ENCODE results near the gene TMEM86A. TPM values are rescaled to one million over a fixed set of nuclear protein-coding genes. Genes with fewer than 3 reads are reported as not detected.

The TMEM86A gene
- total and polyA plus RNA-seq, 2 donors (not counting 3 experiments of a cell fraction or from before 2014, with no cell fraction given): 2.1 to 2.6 TPM

DNA sequence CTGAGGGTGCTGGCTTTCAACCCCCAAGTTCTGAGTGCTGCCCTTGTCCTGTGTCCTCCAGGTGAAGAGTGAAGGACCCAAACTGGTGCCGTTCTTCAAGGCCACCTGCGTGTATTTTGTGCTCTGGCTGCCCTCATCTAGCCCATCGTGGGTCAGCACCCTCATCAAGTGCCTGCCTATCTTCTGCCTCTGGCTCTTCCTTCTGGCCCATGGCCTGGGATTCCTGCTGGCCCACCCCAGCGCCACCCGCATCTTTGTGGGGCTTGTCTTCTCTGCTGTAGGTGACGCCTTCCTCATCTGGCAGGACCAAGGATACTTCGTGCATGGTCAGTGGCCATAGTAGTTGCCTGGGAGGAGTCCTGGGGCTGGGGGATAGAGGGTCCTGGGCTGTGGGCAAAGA lies 2.3 kb downstream of the TMEM86A start:
- ChIA-PET POLR2A (no interaction called here), CTCF (no interaction called here)
- peaks cover 5 to 10% of the 10 kb centered on the region in 2 experiments for H3K27me3 ChIP-seq (ENCODE audit: control insufficient read depth in 2 of 2, insufficient read depth in 2 of 2, low read length in 2 of 2)
- no peak overlapping the region for H3K27ac ChIP-seq (ENCODE audit: insufficient read depth, low read depth, low read length)
- H4K20me1 ChIP-seq (replicated peaks; ENCODE audit: control insufficient read depth, extremely low read depth, insufficient read depth, low read length): no peaks in the 10 kb centered on the region
- dilution Hi-C loops (cut with MboI; ENCODE audit: extremely low pct_ligation_motif_present, low sequenced_read_pairs) (no loop called here), intact Hi-C loops (cut with micrococcal nuclease) (no loop called here)
- H3K9me3 ChIP-seq (replicated peaks; ENCODE audit: control insufficient read depth, insufficient read depth, low read length): no peaks in the 10 kb centered on the region
- FAIRE-seq (no peak), DNase-seq (ENCODE audit: low read depth, low spot score) (no peak)
- BruUV-seq (replicated peaks): no TSS peak
- no peak overlapping the region for H3K4me2 ChIP-seq (ENCODE audit: insufficient read depth, low read length)
- peaks cover 15% of the 10 kb centered on the region for H3K4me1 ChIP-seq (ENCODE audit: control insufficient read depth, extremely low read depth, insufficient read depth, low read length)
- no peaks in the 10 kb centered on the region for H3K79me2 ChIP-seq (ENCODE audit: control insufficient read depth, insufficient read depth, low read length)
- H3K36me3 ChIP-seq (ENCODE audit: control insufficient read depth in 2 of 2, extremely low read depth in 1 of 2, insufficient read depth in 2 of 2, low read length in 2 of 2): peaks cover 0 to 2% of the 10 kb centered on the region in 2 experiments
- H3K9me1 ChIP-seq (replicated peaks; ENCODE audit: control insufficient read depth, extremely low read depth, insufficient read depth, low read length): no peaks in the 10 kb centered on the region
- TF ChIP-seq GATA2 (IDR thresholded peaks at IDR 0.05; ENCODE audit: insufficient read depth, insufficient read length, low read depth, low read length) (no peak), EZH2 (IDR thresholded peaks at IDR 0.05; ENCODE audit: borderline replicate concordance, low read depth, low read length, severe bottlenecking) (no peak), MYC (IDR thresholded peaks at IDR 0.05; ENCODE audit: low read depth, low read length) (no peak), POLR2AphosphoS5 (IDR thresholded peaks at IDR 0.05; ENCODE audit: insufficient read depth, low read depth, low read length) (no peak), JUN (IDR thresholded peaks at IDR 0.05; ENCODE audit: borderline replicate concordance, insufficient read depth, insufficient read length, low read depth) (no peak), POLR2A (IDR thresholded peaks at IDR 0.05; ENCODE audit: low read depth, low read length) (no peak), FOS (IDR thresholded peaks at IDR 0.05; ENCODE audit: borderline replicate concordance, insufficient read depth, low read length) (no peak)
- TF ChIP-seq, protein P1, sequence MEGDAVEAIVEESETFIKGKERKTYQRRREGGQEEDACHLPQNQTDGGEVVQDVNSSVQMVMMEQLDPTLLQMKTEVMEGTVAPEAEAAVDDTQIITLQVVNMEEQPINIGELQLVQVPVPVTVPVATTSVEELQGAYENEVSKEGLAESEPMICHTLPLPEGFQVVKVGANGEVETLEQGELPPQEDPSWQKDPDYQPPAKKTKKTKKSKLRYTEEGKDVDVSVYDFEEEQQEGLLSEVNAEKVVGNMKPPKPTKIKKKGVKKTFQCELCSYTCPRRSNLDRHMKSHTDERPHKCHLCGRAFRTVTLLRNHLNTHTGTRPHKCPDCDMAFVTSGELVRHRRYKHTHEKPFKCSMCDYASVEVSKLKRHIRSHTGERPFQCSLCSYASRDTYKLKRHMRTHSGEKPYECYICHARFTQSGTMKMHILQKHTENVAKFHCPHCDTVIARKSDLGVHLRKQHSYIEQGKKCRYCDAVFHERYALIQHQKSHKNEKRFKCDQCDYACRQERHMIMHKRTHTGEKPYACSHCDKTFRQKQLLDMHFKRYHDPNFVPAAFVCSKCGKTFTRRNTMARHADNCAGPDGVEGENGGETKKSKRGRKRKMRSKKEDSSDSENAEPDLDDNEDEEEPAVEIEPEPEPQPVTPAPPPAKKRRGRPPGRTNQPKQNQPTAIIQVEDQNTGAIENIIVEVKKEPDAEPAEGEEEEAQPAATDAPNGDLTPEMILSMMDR (IDR thresholded peaks at IDR 0.05; ENCODE audit: extremely low read depth in 1 of 2, insufficient read depth in 1 of 2, low read depth in 1 of 2, low read length in 2 of 2): no peak
- TF ChIP-seq, protein P2, sequence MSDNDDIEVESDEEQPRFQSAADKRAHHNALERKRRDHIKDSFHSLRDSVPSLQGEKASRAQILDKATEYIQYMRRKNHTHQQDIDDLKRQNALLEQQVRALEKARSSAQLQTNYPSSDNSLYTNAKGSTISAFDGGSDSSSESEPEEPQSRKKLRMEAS (IDR thresholded peaks at IDR 0.05; ENCODE audit: insufficient read depth, insufficient read length): no peak
- no peak overlapping the region for H3K9ac ChIP-seq (replicated peaks; ENCODE audit: extremely low read depth, insufficient read depth, low read length)
- H2AFZ ChIP-seq (ENCODE audit: low read depth, low read length): no peak overlapping the region
- no peak overlapping the region for H3K4me3 ChIP-seq (replicated peaks in 1 of 3; ENCODE audit: insufficient read depth in 1 of 3, low read depth in 1 of 3, low read length in 3 of 3)

All from endothelial cell of umbilical vein (primary cell).